ENCODE measurements around the gene ZFYVE27.

The ZFYVE27 gene

DNA sequence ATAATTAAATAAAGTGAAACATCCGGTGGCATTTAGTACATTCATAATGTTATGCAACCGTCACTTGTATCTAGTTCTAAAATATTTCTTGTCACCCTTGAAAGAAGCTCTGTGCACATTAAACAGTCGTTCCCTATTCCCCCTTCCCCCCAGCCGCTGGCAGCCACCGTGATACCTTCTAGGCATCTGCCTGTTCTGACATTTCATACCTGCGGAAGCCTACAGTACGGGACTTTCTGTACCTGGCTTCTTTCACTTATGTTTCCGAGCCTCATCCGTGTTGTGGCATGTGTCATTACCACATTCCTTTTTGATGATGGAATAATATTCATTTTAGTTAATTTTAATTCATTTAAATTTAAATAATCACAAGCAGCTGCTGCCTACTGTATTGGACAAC, 48.8 kb downstream of the ZFYVE27 start:
- TF ChIP-seq TCF12 (IDR thresholded peaks at IDR 0.05; ENCODE audit: low read depth): no peak
- no peak for TF ChIP-seq ZBTB7A (IDR thresholded peaks at IDR 0.05; ENCODE audit: low read depth)
- TF ChIP-seq CREB1 (IDR thresholded peaks at IDR 0.05; ENCODE audit: low read depth): no peak
- TF ChIP-seq, protein P1, sequence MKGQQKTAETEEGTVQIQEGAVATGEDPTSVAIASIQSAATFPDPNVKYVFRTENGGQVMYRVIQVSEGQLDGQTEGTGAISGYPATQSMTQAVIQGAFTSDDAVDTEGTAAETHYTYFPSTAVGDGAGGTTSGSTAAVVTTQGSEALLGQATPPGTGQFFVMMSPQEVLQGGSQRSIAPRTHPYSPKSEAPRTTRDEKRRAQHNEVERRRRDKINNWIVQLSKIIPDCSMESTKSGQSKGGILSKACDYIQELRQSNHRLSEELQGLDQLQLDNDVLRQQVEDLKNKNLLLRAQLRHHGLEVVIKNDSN (IDR thresholded peaks at IDR 0.05): no peak
- no peak for TF ChIP-seq YY1 (IDR thresholded peaks at IDR 0.05; ENCODE audit: low read depth)
- no peak for TF ChIP-seq FOXM1 (IDR thresholded peaks at IDR 0.05; ENCODE audit: borderline replicate concordance, low read depth)
- TF ChIP-seq RAD21 (IDR thresholded peaks at IDR 0.05; ENCODE audit: low read depth): no peak
- no peak for TF ChIP-seq TAF1 (IDR thresholded peaks at IDR 0.05; ENCODE audit: low read depth)
- TF ChIP-seq, protein P2, sequence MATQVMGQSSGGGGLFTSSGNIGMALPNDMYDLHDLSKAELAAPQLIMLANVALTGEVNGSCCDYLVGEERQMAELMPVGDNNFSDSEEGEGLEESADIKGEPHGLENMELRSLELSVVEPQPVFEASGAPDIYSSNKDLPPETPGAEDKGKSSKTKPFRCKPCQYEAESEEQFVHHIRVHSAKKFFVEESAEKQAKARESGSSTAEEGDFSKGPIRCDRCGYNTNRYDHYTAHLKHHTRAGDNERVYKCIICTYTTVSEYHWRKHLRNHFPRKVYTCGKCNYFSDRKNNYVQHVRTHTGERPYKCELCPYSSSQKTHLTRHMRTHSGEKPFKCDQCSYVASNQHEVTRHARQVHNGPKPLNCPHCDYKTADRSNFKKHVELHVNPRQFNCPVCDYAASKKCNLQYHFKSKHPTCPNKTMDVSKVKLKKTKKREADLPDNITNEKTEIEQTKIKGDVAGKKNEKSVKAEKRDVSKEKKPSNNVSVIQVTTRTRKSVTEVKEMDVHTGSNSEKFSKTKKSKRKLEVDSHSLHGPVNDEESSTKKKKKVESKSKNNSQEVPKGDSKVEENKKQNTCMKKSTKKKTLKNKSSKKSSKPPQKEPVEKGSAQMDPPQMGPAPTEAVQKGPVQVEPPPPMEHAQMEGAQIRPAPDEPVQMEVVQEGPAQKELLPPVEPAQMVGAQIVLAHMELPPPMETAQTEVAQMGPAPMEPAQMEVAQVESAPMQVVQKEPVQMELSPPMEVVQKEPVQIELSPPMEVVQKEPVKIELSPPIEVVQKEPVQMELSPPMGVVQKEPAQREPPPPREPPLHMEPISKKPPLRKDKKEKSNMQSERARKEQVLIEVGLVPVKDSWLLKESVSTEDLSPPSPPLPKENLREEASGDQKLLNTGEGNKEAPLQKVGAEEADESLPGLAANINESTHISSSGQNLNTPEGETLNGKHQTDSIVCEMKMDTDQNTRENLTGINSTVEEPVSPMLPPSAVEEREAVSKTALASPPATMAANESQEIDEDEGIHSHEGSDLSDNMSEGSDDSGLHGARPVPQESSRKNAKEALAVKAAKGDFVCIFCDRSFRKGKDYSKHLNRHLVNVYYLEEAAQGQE (IDR thresholded peaks at IDR 0.05; ENCODE audit: low read depth): no peak
- TF ChIP-seq EGR1 (IDR thresholded peaks at IDR 0.05): no peak

DNA sequence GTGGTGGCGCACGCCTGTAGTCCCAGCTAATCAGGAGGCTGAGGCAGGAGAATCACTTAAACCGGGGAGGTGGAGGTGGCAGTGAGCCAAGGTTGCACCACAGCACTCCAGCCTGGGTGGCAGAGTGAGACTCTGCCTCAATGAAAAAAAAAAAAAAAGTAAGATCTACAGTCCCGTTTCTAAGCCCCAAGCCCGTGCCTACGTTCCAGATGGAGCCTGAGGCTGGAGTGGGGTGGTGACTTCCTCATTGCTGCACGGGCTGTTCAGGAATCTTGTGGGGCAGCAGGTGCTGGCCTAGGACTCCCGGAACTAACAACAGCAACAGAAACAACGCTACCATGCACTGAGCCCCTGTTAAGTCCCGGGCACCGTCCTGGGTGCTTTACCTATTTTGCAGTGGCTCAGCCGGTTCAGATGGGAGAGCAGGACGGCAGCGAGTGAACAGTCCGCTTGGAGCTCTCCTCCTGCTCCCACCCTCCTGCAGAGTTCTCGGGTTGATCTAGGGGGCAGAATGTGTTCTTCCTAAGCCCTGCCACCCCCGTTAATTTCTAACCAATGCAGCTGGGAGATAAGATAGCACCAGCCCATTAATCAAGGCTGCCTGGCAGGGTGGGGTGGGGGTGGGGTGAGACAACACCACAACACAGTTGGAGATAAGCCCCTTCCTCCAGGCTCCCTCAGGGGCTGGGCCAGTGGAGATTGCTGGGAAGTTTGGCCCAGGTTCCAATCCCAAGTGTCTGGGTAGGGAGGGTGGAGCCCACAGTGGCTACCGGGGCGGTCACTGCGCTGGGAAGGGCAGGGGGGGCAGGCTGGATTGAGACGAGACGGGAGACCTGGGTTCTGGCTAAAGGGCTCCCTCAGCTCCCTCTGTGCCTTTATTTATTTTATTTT, 51.9 kb downstream of the ZFYVE27 start:
- TF ChIP-seq CREB1 (IDR thresholded peaks at IDR 0.05; ENCODE audit: low read depth): no peak
- TF ChIP-seq, protein P1 (IDR thresholded peaks at IDR 0.05): no peak
- no peak for TF ChIP-seq ZBTB7A (IDR thresholded peaks at IDR 0.05; ENCODE audit: low read depth)
- no peak for TF ChIP-seq FOXM1 (IDR thresholded peaks at IDR 0.05; ENCODE audit: borderline replicate concordance, low read depth)
- TF ChIP-seq EP300 (IDR thresholded peaks at IDR 0.05; ENCODE audit: borderline replicate concordance): no peak
- no peak for TF ChIP-seq TAF1 (IDR thresholded peaks at IDR 0.05; ENCODE audit: low read depth)
- no peak for TF ChIP-seq TCF12 (IDR thresholded peaks at IDR 0.05; ENCODE audit: low read depth)

DNA sequence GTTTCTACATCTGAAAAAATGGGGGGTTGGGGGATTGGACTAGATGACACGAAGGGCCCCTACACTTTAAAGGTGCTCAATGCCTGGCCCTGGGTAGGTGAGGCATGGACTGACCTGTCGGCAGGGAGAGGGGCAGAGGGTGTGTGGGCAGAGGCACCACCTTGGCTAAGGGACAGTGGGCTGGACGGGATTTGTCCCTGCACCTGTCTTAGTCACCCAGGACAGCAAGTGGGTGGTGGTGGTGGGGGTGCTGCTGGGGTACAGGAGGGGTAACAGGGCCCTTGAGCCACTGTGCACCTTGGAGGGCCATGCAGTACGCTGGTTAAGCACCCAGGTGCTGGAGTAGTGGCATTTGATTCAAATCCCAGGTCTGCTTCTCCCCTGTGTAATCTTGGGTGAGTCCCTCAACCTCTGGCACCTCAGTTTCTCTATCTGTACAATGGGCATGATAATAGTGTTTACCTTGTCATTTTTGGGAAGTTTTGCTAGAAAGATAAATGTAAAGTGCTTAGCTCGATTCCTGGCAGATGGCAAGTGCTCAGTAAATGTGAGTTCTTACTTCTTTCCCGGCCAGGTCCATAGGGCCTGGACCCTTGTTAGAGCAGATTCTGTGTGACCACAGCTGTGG, 53.0 kb downstream of the ZFYVE27 start:
- no peak for TF ChIP-seq ZBTB7A (IDR thresholded peaks at IDR 0.05; ENCODE audit: low read depth)
- TF ChIP-seq YY1 (IDR thresholded peaks at IDR 0.05; ENCODE audit: low read depth): no peak
- TF ChIP-seq CREB1 (IDR thresholded peaks at IDR 0.05; ENCODE audit: low read depth): no peak
- TF ChIP-seq, protein P2 (IDR thresholded peaks at IDR 0.05; ENCODE audit: low read depth): no peak
- no peak for TF ChIP-seq CEBPB (IDR thresholded peaks at IDR 0.05)
- no peak for TF ChIP-seq EP300 (IDR thresholded peaks at IDR 0.05; ENCODE audit: borderline replicate concordance)
- TF ChIP-seq TCF12 (IDR thresholded peaks at IDR 0.05; ENCODE audit: low read depth): no peak
- TF ChIP-seq, protein P1 (IDR thresholded peaks at IDR 0.05): no peak
- TF ChIP-seq FOXM1 (IDR thresholded peaks at IDR 0.05; ENCODE audit: borderline replicate concordance, low read depth): no peak
- no peak for TF ChIP-seq TAF1 (IDR thresholded peaks at IDR 0.05; ENCODE audit: low read depth)
- no peak for TF ChIP-seq TEAD4 (IDR thresholded peaks at IDR 0.05)
- no peak for TF ChIP-seq MAX (IDR thresholded peaks at IDR 0.05)
- TF ChIP-seq NFIC (IDR thresholded peaks at IDR 0.05): no peak
- no peak for TF ChIP-seq RAD21 (IDR thresholded peaks at IDR 0.05; ENCODE audit: low read depth)
- TF ChIP-seq EGR1 (IDR thresholded peaks at IDR 0.05): no peak

DNA sequence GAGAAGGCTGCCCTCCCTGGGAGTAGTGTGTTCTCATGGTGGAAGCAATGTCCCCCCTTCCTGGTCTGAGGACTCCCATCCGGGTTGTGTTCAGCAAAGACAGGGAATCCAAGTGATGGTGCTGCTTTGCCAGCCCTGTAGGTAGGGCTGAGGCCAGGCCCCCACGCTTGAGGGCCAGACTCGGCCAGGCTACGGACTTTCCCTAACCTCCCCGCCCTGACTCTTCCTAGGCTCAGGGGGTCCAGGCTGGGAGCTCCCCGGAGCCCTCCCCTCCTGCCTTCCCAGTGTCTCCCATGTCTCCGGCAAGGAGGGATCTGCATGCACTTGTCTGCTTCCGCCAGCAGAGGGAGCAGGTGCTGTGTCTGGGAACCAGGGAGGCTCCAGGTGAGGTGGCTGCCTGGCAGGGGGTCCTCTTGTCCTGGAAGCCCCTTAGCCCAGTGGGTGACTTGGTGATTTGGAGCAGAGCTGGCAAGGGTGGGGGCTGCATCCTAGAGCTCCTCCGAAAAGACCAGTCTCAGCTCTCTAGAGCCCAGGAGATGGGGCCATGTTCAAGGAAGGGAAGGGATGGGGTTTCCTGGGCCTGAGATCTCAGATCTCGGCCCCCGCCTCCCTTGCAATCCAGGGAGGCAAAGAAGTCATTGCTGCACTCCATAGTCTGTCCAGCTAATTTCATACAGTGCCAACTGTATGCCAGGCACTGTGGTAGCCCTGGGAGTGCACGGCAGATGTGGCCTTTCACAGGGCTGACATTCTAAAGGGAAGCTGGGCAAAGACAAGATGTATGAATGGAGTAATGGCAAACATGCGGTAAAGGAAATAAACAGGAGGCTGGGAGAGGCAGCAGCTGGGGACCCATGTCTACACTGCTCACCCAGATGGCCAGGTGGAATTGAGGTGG, 55.1 kb downstream of the ZFYVE27 start:
- 0 out of 2 replicates have a peak, but pooled peaks have one; percentile 16 for TF ChIP-seq FOXM1 (IDR thresholded peaks at IDR 0.05; ENCODE audit: borderline replicate concordance, low read depth)
- TF ChIP-seq RAD21 (IDR thresholded peaks at IDR 0.05; ENCODE audit: low read depth): peak; percentile 97
- no peak for TF ChIP-seq ZBTB7A (IDR thresholded peaks at IDR 0.05; ENCODE audit: low read depth)
